Measurements from ENCODE around the gene TMCO4. TPM values are rescaled to one million over a fixed set of nuclear protein-coding genes. Genes with fewer than 3 reads are reported as not detected.

The TMCO4 gene
- total RNA-seq, 1 donor from 2014 or later, result 5.7 TPM

GRCh38 chr1:19689085-19689757, 110.5 kb downstream of the TMCO4 start:
- no peak for TF ChIP-seq CTCF (IDR thresholded peaks at IDR 0.05)
- no peak for DNase-seq (ENCODE audit: low spot score in 2 of 2)
- Histone ChIP-seq H3K9me3 (no peaks in the 10 kb centered on the region), H3K27me3 (no peaks in the 10 kb centered on the region), H3K36me3 (peaks cover 53 to 60% of the 10 kb centered on the region in 2 donors), H3K4me3 (no peak overlapping the region), H3K27ac (no peak overlapping the region), H3K4me1 (no peaks in the 10 kb centered on the region)
- intact Hi-C loops (cut with DNase I), result no loop called here

- intact Hi-C loops (cut with DNase I), result no loop called here
- Histone ChIP-seq H3K4me3 (no peak overlapping the region), H3K36me3 (peaks cover 47 to 52% of the 10 kb centered on the region in 2 donors), H3K4me1 (no peaks in the 10 kb centered on the region), H3K27ac (no peak overlapping the region), H3K9me3 (no peaks in the 10 kb centered on the region), H3K27me3 (no peaks in the 10 kb centered on the region)
- DNase-seq (ENCODE audit: low spot score in 2 of 2), result no peak
- TF ChIP-seq CTCF (IDR thresholded peaks at IDR 0.05), result no peak
These were observed 111.5 kb downstream of the TMCO4 start for GRCh38 chr1:19688041-19688842.

GRCh38 chr1:19687414-19687813, 112.3 kb downstream of the TMCO4 start:
- no peaks in the 10 kb centered on the region for H3K9me3 ChIP-seq
- H3K36me3 ChIP-seq, result peaks cover 52 to 59% of the 10 kb centered on the region in 2 donors
- H3K4me1 ChIP-seq, result no peaks in the 10 kb centered on the region
- intact Hi-C loops (cut with DNase I), result no loop called here
- no peak for DNase-seq (ENCODE audit: low spot score in 2 of 2)
- no peaks in the 10 kb centered on the region for H3K27me3 ChIP-seq
- H3K27ac ChIP-seq, result no peak overlapping the region
- H3K4me3 ChIP-seq, result no peak overlapping the region
- TF ChIP-seq CTCF (IDR thresholded peaks at IDR 0.05), result no peak

GRCh38 chr1:19685994-19686393, 113.7 kb downstream of the TMCO4 start:
- no peak for DNase-seq (ENCODE audit: low spot score in 2 of 2)
- intact Hi-C loops (cut with DNase I), result no loop called here
- Histone ChIP-seq H3K27me3 (no peaks in the 10 kb centered on the region), H3K36me3 (peaks cover 55 to 57% of the 10 kb centered on the region in 2 donors), H3K4me1 (no peaks in the 10 kb centered on the region), H3K9me3 (no peaks in the 10 kb centered on the region), H3K4me3 (no peak overlapping the region), H3K27ac (no peak overlapping the region)
- TF ChIP-seq CTCF (IDR thresholded peaks at IDR 0.05), result no peak

GRCh38 chr1:19684677-19685076, 115.0 kb downstream of the TMCO4 start:
- Histone ChIP-seq H3K4me1 (no peaks in the 10 kb centered on the region), H3K27ac (no peak overlapping the region), H3K9me3 (no peaks in the 10 kb centered on the region), H3K27me3 (no peaks in the 10 kb centered on the region), H3K36me3 (peaks cover 48 to 51% of the 10 kb centered on the region in 2 donors), H3K4me3 (no peak overlapping the region)
- no peak for DNase-seq (ENCODE audit: low spot score in 2 of 2)
- intact Hi-C loops (cut with DNase I), result no loop called here
- no peak for TF ChIP-seq CTCF (IDR thresholded peaks at IDR 0.05)

Measured in ascending aorta (tissue), 2 donors.